ENCODE data around the gene ETV6. TPM values are rescaled to one million over a fixed set of nuclear protein-coding genes. Genes with fewer than 3 reads are reported as not detected.

Gene ETV6
- total RNA-seq, 1 donor from 2014 or later = 31.4 TPM

DNA sequence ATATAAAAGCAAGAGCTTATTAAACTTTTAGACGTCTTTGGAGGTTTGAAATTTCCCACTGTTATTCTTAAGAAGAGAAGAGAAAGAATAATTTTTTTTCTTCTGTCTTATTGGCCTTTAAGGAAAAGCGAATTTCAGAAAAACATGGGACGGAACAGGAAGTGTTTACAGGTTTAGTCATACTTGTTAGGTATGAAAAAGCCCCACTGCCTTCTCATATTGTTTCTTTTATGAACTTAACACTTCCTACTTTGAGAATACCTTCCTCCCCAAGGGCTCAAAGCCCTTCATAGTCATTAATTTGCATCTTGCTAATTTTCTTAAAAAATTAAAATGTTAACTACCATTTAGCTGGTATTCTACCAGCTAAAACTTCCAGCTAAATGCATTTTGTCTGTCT, 82.0 kb downstream of the ETV6 start:
- Mint-ChIP-seq H3K4me3 (no peak overlapping the region), H3K27ac (no peak overlapping the region), H3K36me3 (no peaks in the 10 kb centered on the region), H3K9me3 (no peaks in the 10 kb centered on the region), H3K4me1 (peaks cover 29% of the 10 kb centered on the region), H3K27me3 (ENCODE audit: low read depth) (no peaks in the 10 kb centered on the region)
- TF ChIP-seq, protein P1, sequence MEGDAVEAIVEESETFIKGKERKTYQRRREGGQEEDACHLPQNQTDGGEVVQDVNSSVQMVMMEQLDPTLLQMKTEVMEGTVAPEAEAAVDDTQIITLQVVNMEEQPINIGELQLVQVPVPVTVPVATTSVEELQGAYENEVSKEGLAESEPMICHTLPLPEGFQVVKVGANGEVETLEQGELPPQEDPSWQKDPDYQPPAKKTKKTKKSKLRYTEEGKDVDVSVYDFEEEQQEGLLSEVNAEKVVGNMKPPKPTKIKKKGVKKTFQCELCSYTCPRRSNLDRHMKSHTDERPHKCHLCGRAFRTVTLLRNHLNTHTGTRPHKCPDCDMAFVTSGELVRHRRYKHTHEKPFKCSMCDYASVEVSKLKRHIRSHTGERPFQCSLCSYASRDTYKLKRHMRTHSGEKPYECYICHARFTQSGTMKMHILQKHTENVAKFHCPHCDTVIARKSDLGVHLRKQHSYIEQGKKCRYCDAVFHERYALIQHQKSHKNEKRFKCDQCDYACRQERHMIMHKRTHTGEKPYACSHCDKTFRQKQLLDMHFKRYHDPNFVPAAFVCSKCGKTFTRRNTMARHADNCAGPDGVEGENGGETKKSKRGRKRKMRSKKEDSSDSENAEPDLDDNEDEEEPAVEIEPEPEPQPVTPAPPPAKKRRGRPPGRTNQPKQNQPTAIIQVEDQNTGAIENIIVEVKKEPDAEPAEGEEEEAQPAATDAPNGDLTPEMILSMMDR (IDR thresholded peaks at IDR 0.05; ENCODE audit: unreplicated experiment) = no peak
- DNase-seq (ENCODE audit: low spot score in 2 of 2, unreplicated experiment in 2 of 2) = no peak

DNA sequence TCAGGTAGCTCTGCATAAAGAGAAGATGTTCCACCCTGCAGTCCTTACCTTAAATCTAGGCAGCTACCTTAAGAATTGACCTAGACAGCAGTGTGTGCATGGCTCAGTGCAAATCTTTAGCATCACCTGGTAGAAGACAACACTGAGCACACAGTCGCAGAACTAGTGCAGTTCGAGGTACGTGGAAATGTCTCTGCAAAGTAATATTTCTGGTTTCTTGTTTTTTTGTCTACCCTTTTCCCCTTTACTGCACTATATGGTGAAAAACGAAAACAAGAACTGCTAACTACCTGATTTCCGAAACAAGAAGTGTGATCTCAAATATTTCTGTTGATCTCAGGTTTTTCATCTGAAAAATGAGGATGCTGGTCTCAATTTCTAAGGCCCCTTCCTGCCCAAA, 82.5 kb downstream of the ETV6 start:
- Mint-ChIP-seq H3K27me3 (ENCODE audit: low read depth) (no peaks in the 10 kb centered on the region), H3K4me1 (peaks cover 26% of the 10 kb centered on the region), H3K27ac (no peak overlapping the region), H3K9me3 (no peaks in the 10 kb centered on the region), H3K36me3 (no peaks in the 10 kb centered on the region), H3K4me3 (no peak overlapping the region)
- TF ChIP-seq, protein P1 (IDR thresholded peaks at IDR 0.05; ENCODE audit: unreplicated experiment) = no peak
- no peak for DNase-seq (ENCODE audit: low spot score in 2 of 2, unreplicated experiment in 2 of 2)

DNA sequence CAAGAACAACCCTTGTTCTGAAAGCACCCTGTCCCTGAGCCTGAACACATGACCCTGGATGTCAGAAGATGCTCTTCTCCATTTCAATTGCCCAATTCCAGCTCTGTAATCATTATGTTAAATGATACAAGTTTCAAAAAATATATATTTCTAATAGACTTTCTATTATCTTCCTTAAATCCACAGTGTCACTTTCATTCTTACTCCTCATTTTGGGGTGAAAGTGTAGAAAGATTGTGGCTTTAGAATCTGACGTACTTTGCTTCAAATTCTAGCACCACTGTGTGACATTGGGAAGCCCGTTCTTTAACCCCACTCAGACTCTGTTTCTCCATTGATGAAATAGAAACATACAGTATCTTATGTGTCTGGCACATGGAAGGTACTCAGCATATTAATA, 83.2 kb downstream of the ETV6 start:
- no peaks in the 10 kb centered on the region for H3K27me3 Mint-ChIP-seq (ENCODE audit: low read depth)
- no peaks in the 10 kb centered on the region for H3K36me3 Mint-ChIP-seq
- peaks cover 23% of the 10 kb centered on the region for H3K4me1 Mint-ChIP-seq
- H3K9me3 Mint-ChIP-seq = no peaks in the 10 kb centered on the region
- TF ChIP-seq, protein P1 (IDR thresholded peaks at IDR 0.05; ENCODE audit: unreplicated experiment) = no peak
- no peak for DNase-seq (ENCODE audit: low spot score in 2 of 2, unreplicated experiment in 2 of 2)
- no peak overlapping the region for H3K4me3 Mint-ChIP-seq
- H3K27ac Mint-ChIP-seq = no peak overlapping the region

DNA sequence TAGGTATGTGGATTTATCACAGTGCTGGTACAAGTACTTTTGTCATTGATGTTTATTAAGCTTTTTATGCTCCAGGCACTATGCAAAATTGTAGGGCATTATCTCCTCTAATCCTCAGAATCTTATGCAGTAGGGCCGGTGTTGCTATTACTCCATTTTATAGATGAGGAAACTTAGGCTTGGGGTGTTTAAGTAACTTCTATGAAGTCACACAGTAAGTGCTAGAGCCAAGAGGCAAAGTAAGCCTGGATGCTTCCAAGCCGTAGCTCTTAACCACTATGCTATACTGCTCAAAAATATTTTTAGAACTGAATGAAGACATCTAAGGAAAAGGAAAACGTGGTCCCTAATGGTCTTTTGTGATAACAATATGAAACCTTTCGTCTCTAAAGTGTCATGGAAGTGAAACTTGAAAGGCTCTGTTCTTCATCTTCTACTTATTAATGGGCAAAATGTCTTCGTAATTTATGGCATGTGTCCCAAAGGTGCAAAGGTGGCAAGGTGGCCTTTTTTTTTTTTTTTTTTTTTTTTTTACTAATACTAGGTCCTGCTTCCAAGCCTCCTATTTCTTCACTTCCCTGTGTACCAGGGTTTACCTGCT, 85.2 kb downstream of the ETV6 start:
- Mint-ChIP-seq H3K27ac (no peak overlapping the region), H3K9me3 (no peaks in the 10 kb centered on the region), H3K27me3 (ENCODE audit: low read depth) (no peaks in the 10 kb centered on the region), H3K4me1 (peaks cover 14% of the 10 kb centered on the region), H3K4me3 (no peak overlapping the region), H3K36me3 (no peaks in the 10 kb centered on the region)
- no peak for DNase-seq (ENCODE audit: low spot score in 2 of 2, unreplicated experiment in 2 of 2)
- TF ChIP-seq, protein P1 (IDR thresholded peaks at IDR 0.05; ENCODE audit: unreplicated experiment) = no peak

DNA sequence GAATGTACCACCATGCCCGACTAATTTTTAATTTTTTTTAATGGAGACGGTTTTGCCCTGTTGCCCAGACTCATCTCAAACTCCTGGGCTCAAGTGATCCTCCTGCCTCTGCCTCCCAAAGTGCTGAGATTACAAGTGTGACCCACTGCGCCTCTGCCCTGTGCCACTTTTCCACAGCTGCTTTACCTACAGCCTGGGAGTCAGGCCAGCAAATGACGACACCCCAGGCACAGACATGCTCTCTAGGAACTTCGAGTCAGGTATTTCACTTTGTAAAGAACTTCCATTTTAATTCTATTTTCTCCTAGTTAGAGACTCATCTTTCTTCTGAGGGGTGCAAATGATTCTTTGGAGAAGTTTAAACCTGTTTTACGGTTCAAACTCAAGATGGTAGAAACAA, 89.0 kb downstream of the ETV6 start:
- Mint-ChIP-seq H3K9me3 (no peaks in the 10 kb centered on the region), H3K27me3 (ENCODE audit: low read depth) (no peaks in the 10 kb centered on the region), H3K4me1 (peaks cover 6% of the 10 kb centered on the region), H3K36me3 (no peaks in the 10 kb centered on the region), H3K4me3 (no peak overlapping the region), H3K27ac (no peak overlapping the region)
- no peak for DNase-seq (ENCODE audit: low spot score in 2 of 2, unreplicated experiment in 2 of 2)
- TF ChIP-seq, protein P1 (IDR thresholded peaks at IDR 0.05; ENCODE audit: unreplicated experiment) = no peak
